GM12878 (cell line): ENCODE data around the gene ZNF544. TPM values are rescaled to one million over a fixed set of nuclear protein-coding genes. Genes with fewer than 3 reads are reported as not detected.

Experiments
- ATAC-seq: fragments of 200-7000 bp; cut with Tn5 transposase; 3 replicates; pipeline ENCODE4 v1.9.1; 2020; ENCODE audit warnings: mild to moderate bottlenecking, moderate library complexity
- BruUV-seq: library from RNA; stranded (reverse); fragments of 400-500 nt; replicated peaks from 2 replicates; lab custom pipeline; 2021; lab: Mats Ljungman, UMichigan
- CTCF ChIA-PET: fragments of 300-600 bp; sonication (Branson Sonifier 250); formaldehyde crosslinking; extraction: SDS; loops from one replicate; lab custom pipeline; 2021; ENCODE audit warnings: inconsistent platforms; lab: Yijun Ruan, JAX
- POLR2A ChIA-PET: fragments of 350-600 bp; formaldehyde crosslinking; extraction: SDS; loops from one replicate; lab custom pipeline; 2021; ENCODE audit warnings: inconsistent platforms; lab: Charles Lee
- RAD21 ChIA-PET: fragments of 300-600 bp; sonication (Branson Sonifier 250); formaldehyde crosslinking; loops from one replicate; lab custom pipeline; 2023; ENCODE audit warnings: antibody characterized with exemption; ENCODE audit not compliant: unreplicated experiment; lab: Charles Lee
- SMC1A ChIA-PET: fragments of 300-600 bp; sonication (Branson Sonifier 250); formaldehyde crosslinking; loops from one replicate; lab custom pipeline; 2023; ENCODE audit not compliant: unreplicated experiment, uncharacterized antibody; lab: Charles Lee
- DNase-seq: peaks from one replicate; pipeline ENCODE4 v3.0.0-alpha.2; 2011; ENCODE audit warnings: low read depth, low spot score
- FAIRE-seq: peaks from 3 replicates; lab custom pipeline; 2011; peaks lifted over from hg19 to GRCh38; lab: Jason Lieb, UNC
- H2AFZ ChIP-seq: 2 replicates; pipeline ENCODE4 v1.6.0; 2011; ENCODE audit warnings: low read depth, low read length, control low read depth; ENCODE audit not compliant: control insufficient read depth
- H3K27ac ChIP-seq: 2 replicates; pipeline ENCODE4 v1.5.1; 2011; ENCODE audit warnings: control low read depth; ENCODE audit not compliant: control insufficient read depth, insufficient read depth
- H3K27me3 ChIP-seq, 2 experiments: replicated peaks in 1 of 2; 2 replicates each; pipeline versions ENCODE4 v1.6.0 to v1.6.1; 2011; ENCODE audit warnings: low read length in 1 of 2; ENCODE audit not compliant: control insufficient read depth in 2 of 2, insufficient read depth in 2 of 2
- H3K36me3 ChIP-seq, 2 experiments: 2 replicates each; pipeline ENCODE4 v1.5.1; 2011; ENCODE audit warnings: low read length in 1 of 2; ENCODE audit not compliant: control insufficient read depth in 2 of 2, insufficient read depth in 2 of 2
- H3K4me1 ChIP-seq: 2 replicates; pipeline ENCODE4 v1.6.1; 2011; ENCODE audit warnings: mild to moderate bottlenecking, low read length, moderate library complexity, mixed read lengths; ENCODE audit not compliant: control insufficient read depth, insufficient read depth
- H3K4me2 ChIP-seq: 2 replicates; pipeline ENCODE4 v1.6.0; 2011; ENCODE audit warnings: control low read depth; ENCODE audit not compliant: control insufficient read depth, insufficient read depth
- H3K4me3 ChIP-seq: fragments of 200-600 bp; sonication (generic); 2 replicates; pipeline ENCODE4 v1.5.1; 2016
- H3K79me2 ChIP-seq: 2 replicates; pipeline ENCODE4 v1.6.0; 2011; ENCODE audit warnings: low read length; ENCODE audit not compliant: control insufficient read depth, insufficient read depth
- H3K9ac ChIP-seq: 2 replicates; pipeline ENCODE4 v1.8.0; 2011; ENCODE audit warnings: low read length, control low read depth, mixed read lengths; ENCODE audit not compliant: control insufficient read depth, insufficient read depth
- H3K9me3 ChIP-seq: replicated peaks from 3 replicates; pipeline ENCODE4 v1.5.1; 2011; ENCODE audit warnings: mild to moderate bottlenecking, low read length; ENCODE audit not compliant: control insufficient read depth, insufficient read depth
- H4K20me1 ChIP-seq: 2 replicates; pipeline ENCODE4 v1.6.0; 2011; ENCODE audit not compliant: control insufficient read depth, insufficient read depth
- FOXM1 ChIP-seq: IDR thresholded peaks from 2 replicates; pipeline ENCODE4 v1.6.1; 2012; ENCODE audit warnings: low read depth, mild to moderate bottlenecking, inconsistent platforms, low read length, moderate library complexity
- IKZF2 ChIP-seq, 2 experiments: fragments of 450-650 bp; IDR thresholded peaks; 2 replicates each; pipeline ENCODE4 v1.6.1; 2017; ENCODE audit warnings: mild to moderate bottlenecking in 2 of 2, moderate library complexity in 2 of 2
- MYC ChIP-seq: IDR thresholded peaks from 2 replicates; pipeline ENCODE4 v1.6.1; 2011; ENCODE audit warnings: mild to moderate bottlenecking, low read length, moderate library complexity, inconsistent platforms; ENCODE audit not compliant: insufficient read depth, insufficient replicate concordance, insufficient read length, severe bottlenecking
- NFYA ChIP-seq: IDR thresholded peaks from 2 replicates; pipeline ENCODE4 v1.6.1; 2011; ENCODE audit warnings: low read depth, mild to moderate bottlenecking, low read length, improper control_type of control experiment, borderline replicate concordance
- NR2C2 ChIP-seq: IDR thresholded peaks from 2 replicates; pipeline ENCODE4 v1.6.1; 2011; ENCODE audit warnings: borderline replicate concordance, low read depth; ENCODE audit not compliant: control insufficient read depth, insufficient read length
- RUNX3 ChIP-seq: IDR thresholded peaks from 2 replicates; pipeline ENCODE4 v1.6.1; 2012; ENCODE audit warnings: low read length, inconsistent platforms
- SPI1 ChIP-seq: IDR thresholded peaks from 2 replicates; pipeline ENCODE4 v1.6.1; 2011; ENCODE audit warnings: low read depth, mild to moderate bottlenecking, low read length, moderate library complexity, borderline replicate concordance; ENCODE audit not compliant: insufficient read depth
- WGBS: methylation state at CpG from one replicate; pipeline ENCODE4 v1.1.6; 2016; ENCODE audit warnings: low lambda C conversion rate; ENCODE audit not compliant: insufficient replicate concordance, insufficient coverage; ENCODE audit errors: missing lambda C conversion rate; 5-methylcytosine and 5-hydroxymethylcytosine counted together
- in situ Hi-C: fragments of 300-500 bp; cut with MboI; formaldehyde crosslinking; loops from 9 replicates; pipeline ENCODE4 v1.14.3; 2018; ENCODE audit warnings: mixed read lengths
- intact Hi-C: fragments of 100-400 bp; cut with micrococcal nuclease; formaldehyde crosslinking; loops from one replicate; pipeline ENCODE4 v1.14.2; 2022; ENCODE audit not compliant: unreplicated experiment
- polyA plus RNA-seq, 11 experiments: library from polyadenylated mRNA; depleted of rRNA in 4 of 11; unstranded in 6 of 11; stranded (reverse) in 5 of 11; fragments of >200 nt; fragmentation: Nextera tagmentation in 4 of 11; fragmentation: Illumina TruSeq in 1 of 11; extraction: Ambion mirVana in 4 of 11; extraction: Trizol in 1 of 11; gene quantifications; 1 replicate in 1 of 11; 2 replicates in 10 of 11; pipeline versions ENCODE4 v1.2.1 to v1.2.3, GENCODE V29; 2011 to 2016; ENCODE audit warnings: inconsistent platforms in 2 of 11, missing spikeins in 2 of 11, low read depth in 1 of 11
- total RNA-seq, 4 experiments: library from RNA; depleted of rRNA in 3 of 4; stranded (reverse); fragments of >200 nt in 3 of 4; fragmentation: Illumina TruSeq in 1 of 4; extraction: Trizol in 1 of 4; gene quantifications; 2 replicates each; pipeline versions ENCODE4 v1.2.1 to v1.2.3, GENCODE V29; 2013 to 2021
- TF ChIP-seq, protein P1 (sequence below): fragments of 450-650 bp; conservative IDR thresholded peaks from 2 replicates; pipeline ENCODE4 v1.6.1; 2017; ENCODE audit warnings: mild to moderate bottlenecking, moderate library complexity

Gene ZNF544
- total and polyA plus RNA-seq, 10 of the 15 experiments (the other 5 are each of a cell fraction or from before 2014, with no cell fraction given), result 27.3 to 70.1 (median 42.6) TPM

DNA sequence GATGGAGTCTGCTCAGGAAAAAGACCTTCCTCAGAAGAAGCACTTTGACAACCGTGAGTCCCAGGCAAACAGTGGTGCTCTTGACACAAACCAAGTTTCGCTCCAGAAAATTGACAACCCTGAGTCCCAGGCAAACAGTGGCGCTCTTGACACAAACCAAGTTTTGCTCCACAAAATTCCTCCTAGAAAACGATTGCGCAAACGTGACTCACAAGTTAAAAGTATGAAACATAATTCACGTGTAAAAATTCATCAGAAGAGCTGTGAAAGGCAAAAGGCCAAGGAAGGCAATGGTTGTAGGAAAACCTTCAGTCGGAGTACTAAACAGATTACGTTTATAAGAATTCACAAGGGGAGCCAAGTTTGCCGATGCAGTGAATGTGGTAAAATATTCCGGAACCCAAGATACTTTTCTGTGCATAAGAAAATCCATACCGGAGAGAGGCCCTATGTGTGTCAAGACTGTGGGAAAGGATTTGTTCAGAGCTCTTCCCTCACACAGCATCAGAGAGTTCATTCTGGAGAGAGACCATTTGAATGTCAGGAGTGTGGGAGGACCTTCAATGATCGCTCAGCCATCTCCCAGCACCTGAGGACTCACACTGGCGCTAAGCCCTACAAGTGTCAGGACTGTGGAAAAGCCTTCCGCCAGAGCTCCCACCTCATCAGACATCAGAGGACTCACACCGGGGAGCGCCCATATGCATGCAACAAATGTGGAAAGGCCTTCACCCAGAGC lies 16.2 kb upstream of the ZNF544 start:
- intact Hi-C loops, result no loop called here
- no peaks in the 10 kb centered on the region for H4K20me1 ChIP-seq
- CTCF ChIA-PET, result no interaction called here
- in situ Hi-C loops, result no loop called here
- RAD21 ChIA-PET, result no interaction called here
- TF ChIP-seq RUNX3 (no peak), NFYA (no peak), MYC (no peak), NR2C2 (no peak), FOXM1 (no peak), IKZF2 (IDR thresholded peaks at IDR 0.05) (no peak), SPI1 (no peak)
- TF ChIP-seq, protein P1, sequence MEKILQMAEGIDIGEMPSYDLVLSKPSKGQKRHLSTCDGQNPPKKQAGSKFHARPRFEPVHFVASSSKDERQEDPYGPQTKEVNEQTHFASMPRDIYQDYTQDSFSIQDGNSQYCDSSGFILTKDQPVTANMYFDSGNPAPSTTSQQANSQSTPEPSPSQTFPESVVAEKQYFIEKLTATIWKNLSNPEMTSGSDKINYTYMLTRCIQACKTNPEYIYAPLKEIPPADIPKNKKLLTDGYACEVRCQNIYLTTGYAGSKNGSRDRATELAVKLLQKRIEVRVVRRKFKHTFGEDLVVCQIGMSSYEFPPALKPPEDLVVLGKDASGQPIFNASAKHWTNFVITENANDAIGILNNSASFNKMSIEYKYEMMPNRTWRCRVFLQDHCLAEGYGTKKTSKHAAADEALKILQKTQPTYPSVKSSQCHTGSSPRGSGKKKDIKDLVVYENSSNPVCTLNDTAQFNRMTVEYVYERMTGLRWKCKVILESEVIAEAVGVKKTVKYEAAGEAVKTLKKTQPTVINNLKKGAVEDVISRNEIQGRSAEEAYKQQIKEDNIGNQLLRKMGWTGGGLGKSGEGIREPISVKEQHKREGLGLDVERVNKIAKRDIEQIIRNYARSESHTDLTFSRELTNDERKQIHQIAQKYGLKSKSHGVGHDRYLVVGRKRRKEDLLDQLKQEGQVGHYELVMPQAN, result no peak
- no peaks in the 10 kb centered on the region for H3K79me2 ChIP-seq
- BruUV-seq, result TSS peak; percentile 45
- 97% methylated on average over 17 of the region's 17 CpGs for WGBS
- H3K27ac ChIP-seq, result no peak overlapping the region
- DNase-seq, result no peak
- H3K4me3 ChIP-seq, result no peak overlapping the region
- H3K27me3 ChIP-seq, result no peaks in the 10 kb centered on the region
- no peak for FAIRE-seq
- SMC1A ChIA-PET, result no interaction called here
- H3K4me1 ChIP-seq, result no peaks in the 10 kb centered on the region
- no peak overlapping the region for H2AFZ ChIP-seq
- no peak overlapping the region for H3K9ac ChIP-seq
- H3K9me3 ChIP-seq, result peaks cover 60% of the 10 kb centered on the region; the same call in 2 of the 3 replicates
- ATAC-seq, result no peak
- H3K36me3 ChIP-seq, result peaks cover 15 to 22% of the 10 kb centered on the region in 2 experiments
- POLR2A ChIA-PET, result no interaction called here
- no peak overlapping the region for H3K4me2 ChIP-seq
